Activated gamma-delta T cell (primary cell): ENCODE measurements around the gene PIP5K1B.

Experiments used
- DNase-seq: peaks from one replicate; lab custom pipeline; 2025; lab: John Stamatoyannopoulos, UW

PIP5K1B gene

GRCh38 chr9:68707801-68708488, 2.9 kb downstream of the PIP5K1B start:
- DNase-seq = no peak

- no peak for DNase-seq
These were observed 3.5 kb downstream of the PIP5K1B start for GRCh38 chr9:68708513-68708912.

GRCh38 chr9:68709291-68710110, 4.5 kb downstream of the PIP5K1B start:
- no peak for DNase-seq

- DNase-seq = no peak
These were observed 5.1 kb downstream of the PIP5K1B start for GRCh38 chr9:68710111-68710471.

- no peak for DNase-seq
These were observed 6.2 kb downstream of the PIP5K1B start for GRCh38 chr9:68711281-68711680.

GRCh38 chr9:68711932-68712331, 6.9 kb downstream of the PIP5K1B start:
- DNase-seq = no peak

GRCh38 chr9:68714416-68715180, 9.6 kb downstream of the PIP5K1B start:
- no peak for DNase-seq

GRCh38 chr9:68715181-68715456, 10.1 kb downstream of the PIP5K1B start:
- DNase-seq = no peak

- DNase-seq = no peak
These were observed 12.8 kb downstream of the PIP5K1B start for GRCh38 chr9:68717552-68718443.

- DNase-seq = no peak
These were observed 14.8 kb downstream of the PIP5K1B start for GRCh38 chr9:68719847-68720246.

- no peak for DNase-seq
These were observed 15.7 kb downstream of the PIP5K1B start for GRCh38 chr9:68720656-68721313.

- DNase-seq = no peak
These were observed 16.8 kb downstream of the PIP5K1B start for GRCh38 chr9:68721666-68722330.

- no peak for DNase-seq
These were observed 20.0 kb downstream of the PIP5K1B start for GRCh38 chr9:68725070-68725469.

GRCh38 chr9:68726489-68726888, 21.4 kb downstream of the PIP5K1B start:
- DNase-seq = no peak

- no peak for DNase-seq
These were observed 22.6 kb downstream of the PIP5K1B start for GRCh38 chr9:68727636-68728035.

GRCh38 chr9:68728731-68729130, 23.7 kb downstream of the PIP5K1B start:
- DNase-seq = no peak

- no peak for DNase-seq
These were observed 25.7 kb downstream of the PIP5K1B start for GRCh38 chr9:68730570-68731235.

GRCh38 chr9:68731857-68732256, 26.8 kb downstream of the PIP5K1B start:
- DNase-seq = no peak

GRCh38 chr9:68732405-68733020, 27.5 kb downstream of the PIP5K1B start:
- DNase-seq = no peak

GRCh38 chr9:68733021-68733405, 28.0 kb downstream of the PIP5K1B start:
- no peak for DNase-seq
